ENCODE measurements around the gene MARVELD1. TPM values are rescaled to one million over a fixed set of nuclear protein-coding genes. Genes with fewer than 3 reads are reported as not detected.
A peak's percentile ranks its signal among the peaks of the same experiment; 100 is the strongest.

Gene MARVELD1
- total RNA-seq, 1 experiment from 2014 or later: 40.1 TPM

DNA sequence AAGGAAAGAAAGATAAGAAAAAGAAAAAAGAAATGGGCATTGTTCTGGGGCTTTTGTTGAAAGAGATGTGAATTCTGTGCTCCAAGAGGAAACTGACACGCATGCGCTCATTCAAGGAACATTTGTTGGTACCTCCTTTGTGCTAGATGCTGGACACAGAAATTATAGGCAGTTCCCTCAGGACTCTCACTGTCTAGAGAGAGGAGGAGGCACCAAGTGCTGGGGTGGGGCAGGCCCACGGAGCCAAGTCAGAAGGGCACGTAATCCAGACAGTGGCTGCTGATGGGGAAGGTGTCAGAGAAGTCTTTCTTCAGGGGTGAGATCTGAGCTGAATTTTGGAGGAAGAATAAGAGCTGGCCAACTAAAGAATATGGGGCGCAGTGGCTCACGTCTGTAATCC is 20.5 kb downstream of the MARVELD1 start:
- no peak overlapping the region for H3K27ac ChIP-seq
- no peaks in the 10 kb centered on the region for H3K9me3 ChIP-seq (ENCODE audit: insufficient read depth, low read depth)
- POLR2A ChIA-PET (ENCODE audit: unreplicated experiment): no interaction called here
- no peak for DNase-seq
- peaks cover 19% of the 10 kb centered on the region for H3K79me2 ChIP-seq (ENCODE audit: low read depth)
- no peaks in the 10 kb centered on the region for H3K9me2 ChIP-seq (ENCODE audit: insufficient read depth)
- intact Hi-C loops (cut with micrococcal nuclease; ENCODE audit: unreplicated experiment): no loop called here
- TF ChIP-seq, protein P1, sequence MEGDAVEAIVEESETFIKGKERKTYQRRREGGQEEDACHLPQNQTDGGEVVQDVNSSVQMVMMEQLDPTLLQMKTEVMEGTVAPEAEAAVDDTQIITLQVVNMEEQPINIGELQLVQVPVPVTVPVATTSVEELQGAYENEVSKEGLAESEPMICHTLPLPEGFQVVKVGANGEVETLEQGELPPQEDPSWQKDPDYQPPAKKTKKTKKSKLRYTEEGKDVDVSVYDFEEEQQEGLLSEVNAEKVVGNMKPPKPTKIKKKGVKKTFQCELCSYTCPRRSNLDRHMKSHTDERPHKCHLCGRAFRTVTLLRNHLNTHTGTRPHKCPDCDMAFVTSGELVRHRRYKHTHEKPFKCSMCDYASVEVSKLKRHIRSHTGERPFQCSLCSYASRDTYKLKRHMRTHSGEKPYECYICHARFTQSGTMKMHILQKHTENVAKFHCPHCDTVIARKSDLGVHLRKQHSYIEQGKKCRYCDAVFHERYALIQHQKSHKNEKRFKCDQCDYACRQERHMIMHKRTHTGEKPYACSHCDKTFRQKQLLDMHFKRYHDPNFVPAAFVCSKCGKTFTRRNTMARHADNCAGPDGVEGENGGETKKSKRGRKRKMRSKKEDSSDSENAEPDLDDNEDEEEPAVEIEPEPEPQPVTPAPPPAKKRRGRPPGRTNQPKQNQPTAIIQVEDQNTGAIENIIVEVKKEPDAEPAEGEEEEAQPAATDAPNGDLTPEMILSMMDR (conservative IDR thresholded peaks at IDR 0.05): no peak
- TF ChIP-seq EZH2 (IDR thresholded peaks at IDR 0.05; ENCODE audit: low read depth): no peak
- H3K27me3 ChIP-seq (ENCODE audit: insufficient read depth, low read depth): no peaks in the 10 kb centered on the region
- CTCF ChIA-PET: interaction anchor here (0.7 to 1.0 kb wide), 4 partner anchors 24 to 642 kb away, joined by 3 to 11 read pairs (median 6); no protein-coding TSS in a partner anchor
- no TSS peak for BruUV-seq (replicated peaks)
- H3K4me3 ChIP-seq: no peak overlapping the region
- peaks cover 13% of the 10 kb centered on the region for H3K4me1 ChIP-seq (replicated peaks; ENCODE audit: insufficient read depth)
- H2AFZ ChIP-seq: no peak overlapping the region
- H3F3A ChIP-seq (ENCODE audit: insufficient read depth, low read depth): no peaks in the 10 kb centered on the region
- H3K36me3 ChIP-seq (ENCODE audit: low read depth): no peaks in the 10 kb centered on the region
- H4K20me1 ChIP-seq (ENCODE audit: insufficient read depth): no peaks in the 10 kb centered on the region
- no peak overlapping the region for H3K4me2 ChIP-seq

DNA sequence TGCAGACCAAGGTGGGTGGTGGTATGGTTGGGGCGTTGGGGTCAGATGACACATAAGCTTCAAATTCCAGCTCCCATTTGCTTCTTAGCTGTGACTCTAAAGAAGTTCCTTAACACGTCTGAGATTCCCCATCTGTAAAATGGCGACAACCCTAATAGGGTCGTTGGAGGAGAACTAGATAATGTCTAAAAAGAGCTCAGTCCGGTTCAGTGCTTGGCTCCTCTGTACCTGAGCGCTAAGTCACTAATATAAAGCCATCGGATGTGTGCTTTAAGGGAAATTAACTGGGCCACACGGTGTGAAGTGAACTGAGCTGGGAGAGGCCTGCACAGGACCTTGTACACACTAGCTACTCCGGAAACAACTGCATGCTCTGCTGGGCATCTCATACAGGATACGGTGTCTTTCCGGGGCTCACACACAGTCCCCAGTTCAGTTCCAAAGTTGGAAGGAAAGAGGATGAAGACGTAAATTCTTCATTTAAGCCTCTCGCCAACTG is 22.9 kb downstream of the MARVELD1 start:
- CTCF ChIA-PET: no interaction called here
- H2AFZ ChIP-seq: peak overlapping the region; percentile 88
- no peaks in the 10 kb centered on the region for H3F3A ChIP-seq (ENCODE audit: insufficient read depth, low read depth)
- no peaks in the 10 kb centered on the region for H3K9me3 ChIP-seq (ENCODE audit: insufficient read depth, low read depth)
- POLR2A ChIA-PET (ENCODE audit: unreplicated experiment): interaction anchor here (0.7 kb wide), 2 partner anchors 22 to 76 kb away, joined by 3 to 5 read pairs; no protein-coding TSS in a partner anchor
- no peaks in the 10 kb centered on the region for H3K9me2 ChIP-seq (ENCODE audit: insufficient read depth)
- H3K4me3 ChIP-seq: peak overlapping the region; percentile 94; the same call in 1 of the 2 replicates
- peaks cover 36% of the 10 kb centered on the region for H3K79me2 ChIP-seq (ENCODE audit: low read depth)
- TSS peak; percentile 76 for BruUV-seq (replicated peaks)
- H3K4me2 ChIP-seq: peak overlapping the region; percentile 92
- H3K4me1 ChIP-seq (replicated peaks; ENCODE audit: insufficient read depth): peaks cover 13% of the 10 kb centered on the region
- 0 out of 2 replicates have a peak, but pooled peaks cover 5% of the 10 kb centered on the region for H3K36me3 ChIP-seq (ENCODE audit: low read depth)
- TF ChIP-seq, protein P1 (conservative IDR thresholded peaks at IDR 0.05): no peak
- no peak for TF ChIP-seq EZH2 (IDR thresholded peaks at IDR 0.05; ENCODE audit: low read depth)
- no peak for DNase-seq
- intact Hi-C loops (cut with micrococcal nuclease; ENCODE audit: unreplicated experiment): no loop called here
- H3K27me3 ChIP-seq (ENCODE audit: insufficient read depth, low read depth): no peaks in the 10 kb centered on the region
- no peaks in the 10 kb centered on the region; the same call in 1 of the 2 replicates for H4K20me1 ChIP-seq (ENCODE audit: insufficient read depth)
- H3K27ac ChIP-seq: no peak overlapping the region

DNA sequence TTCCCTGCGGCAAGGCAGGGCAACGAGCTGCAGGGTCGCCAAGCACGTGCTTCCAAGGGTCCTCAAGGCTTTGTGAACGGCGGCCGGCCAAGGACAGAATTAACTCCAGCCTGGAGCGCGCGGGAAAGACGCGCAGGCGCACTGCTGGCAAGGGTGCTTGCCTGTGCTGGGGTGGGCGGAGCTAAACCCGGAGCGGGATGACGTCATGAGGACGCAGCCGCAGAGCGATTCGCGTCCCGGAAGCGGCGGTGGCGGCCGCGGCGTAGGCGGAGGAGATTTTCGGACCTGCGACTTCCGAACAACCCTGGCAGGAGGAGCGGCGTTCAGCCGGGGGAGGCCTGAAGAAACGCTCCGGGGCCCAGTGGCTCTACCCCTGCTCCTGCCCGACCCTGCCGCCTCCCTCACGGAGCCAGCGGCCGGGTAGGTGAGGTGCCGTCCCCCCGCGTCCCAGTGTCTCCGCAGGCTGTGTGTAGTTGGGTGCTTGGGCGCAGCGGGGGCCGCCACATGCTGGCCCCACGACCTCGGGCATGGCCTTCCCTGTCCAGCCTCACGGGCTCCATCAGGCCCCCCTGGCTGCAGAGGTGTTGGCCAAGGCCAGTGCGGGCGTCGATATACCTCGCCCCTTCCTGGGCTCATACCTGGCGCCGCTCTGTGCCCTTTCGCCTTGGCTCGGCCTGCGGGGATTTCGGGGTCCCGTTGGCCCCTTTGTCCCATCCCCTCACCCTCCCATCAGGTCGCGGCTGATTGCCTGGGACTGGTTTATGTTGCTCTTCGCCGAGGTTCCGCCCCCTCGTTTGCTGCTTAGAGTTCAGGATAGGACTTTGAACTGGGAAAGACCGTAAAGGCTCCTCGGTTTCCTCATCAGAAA is 23.6 kb downstream of the MARVELD1 start, which contains the start of gene ZFYVE27:
ZFYVE27 (plus strand) TSS at position 227 of the 868 bp plus-strand sequence. CDS start 1,350 bp downstream, outside the sequence.
- no peaks in the 10 kb centered on the region for H3K27me3 ChIP-seq (ENCODE audit: insufficient read depth, low read depth)
- peak within 1 kb of the TSS; percentile 89 for H2AFZ ChIP-seq
- ChIA-PET POLR2A (ENCODE audit: unreplicated experiment) (interaction anchor here (0.6 to 0.7 kb wide), 3 partner anchors 23 to 949 kb away, joined by 3 to 5 read pairs (median 3); no protein-coding TSS in a partner anchor), CTCF (no interaction called here)
- DNase-seq: peak; percentile 70 to 89
- no peaks in the 10 kb centered on the region for H3K9me2 ChIP-seq (ENCODE audit: insufficient read depth)
- H3F3A ChIP-seq (ENCODE audit: insufficient read depth, low read depth): no peaks in the 10 kb centered on the region
- no peaks in the 10 kb centered on the region for H3K9me3 ChIP-seq (ENCODE audit: insufficient read depth, low read depth)
- H3K36me3 ChIP-seq (ENCODE audit: low read depth): 0 out of 2 replicates have a peak, but pooled peaks cover 5% of the 10 kb centered on the region
- peaks cover 13% of the 10 kb centered on the region for H3K4me1 ChIP-seq (replicated peaks; ENCODE audit: insufficient read depth)
- H4K20me1 ChIP-seq (ENCODE audit: insufficient read depth): no peaks in the 10 kb centered on the region; the same call in 1 of the 2 replicates
- intact Hi-C loops (cut with micrococcal nuclease; ENCODE audit: unreplicated experiment): no loop called here
- peak within 1 kb of the TSS; percentile 94 for H3K4me3 ChIP-seq
- BruUV-seq (replicated peaks): no TSS peak
- TF ChIP-seq, protein P1 (conservative IDR thresholded peaks at IDR 0.05): no peak
- TF ChIP-seq EZH2 (IDR thresholded peaks at IDR 0.05; ENCODE audit: low read depth): no peak
- peak within 1 kb of the TSS; percentile 92 for H3K4me2 ChIP-seq
- H3K27ac ChIP-seq: peak within 1 kb of the TSS; percentile 67
- peaks cover 36% of the 10 kb centered on the region for H3K79me2 ChIP-seq (ENCODE audit: low read depth)

All from PC-9 (cell line).